Osteoblast (primary cell): ENCODE data around the gene SPEM2. TPM values are rescaled to one million over a fixed set of nuclear protein-coding genes. Genes with fewer than 3 reads are reported as not detected.

Experiments used
- DNase-seq: peaks from one replicate; pipeline ENCODE4 v3.0.0; 2011; ENCODE audit warnings: low spot score, mixed read lengths; ENCODE audit not compliant: insufficient read length; ENCODE audit errors: missing footprints
- H2AFZ ChIP-seq: 2 replicates; pipeline ENCODE4 v1.6.0; 2011; ENCODE audit warnings: mild to moderate bottlenecking, low read length
- H3K27ac ChIP-seq: 2 replicates; pipeline ENCODE4 v1.5.1; 2011; ENCODE audit warnings: mild to moderate bottlenecking, low read depth, low read length, moderate library complexity
- H3K27me3 ChIP-seq: 2 replicates; pipeline ENCODE4 v1.6.0; 2012; ENCODE audit warnings: mild to moderate bottlenecking, control low read depth, inconsistent platforms, low read length, moderate library complexity; ENCODE audit not compliant: insufficient read depth
- H3K36me3 ChIP-seq: 2 replicates; pipeline ENCODE4 v1.5.1; 2011; ENCODE audit warnings: mild to moderate bottlenecking, low read length, control low read depth, moderate library complexity; ENCODE audit not compliant: insufficient read depth
- H3K4me1 ChIP-seq: 2 replicates; pipeline ENCODE4 v1.5.1; 2011; ENCODE audit warnings: mild to moderate bottlenecking, low read length, control low read depth, moderate library complexity; ENCODE audit not compliant: insufficient read depth
- H3K4me2 ChIP-seq: 2 replicates; pipeline ENCODE4 v1.6.0; 2011; ENCODE audit warnings: mild to moderate bottlenecking, low read length; ENCODE audit not compliant: insufficient read depth
- H3K4me3 ChIP-seq: fragments of 200-600 bp; sonication (generic); 3 replicates; pipeline ENCODE4 v1.5.1; 2012; ENCODE audit warnings: mild to moderate bottlenecking, low read length, inconsistent platforms; ENCODE audit not compliant: insufficient read depth
- H3K79me2 ChIP-seq: 2 replicates; pipeline ENCODE4 v1.6.0; 2012; ENCODE audit warnings: mild to moderate bottlenecking, low read length, control low read depth, inconsistent platforms; ENCODE audit not compliant: insufficient read depth
- H3K9me3 ChIP-seq: 2 replicates; pipeline ENCODE4 v1.5.1; 2011; ENCODE audit warnings: low read depth, low read length, control low read depth
- H4K20me1 ChIP-seq: 2 replicates; pipeline ENCODE4 v1.6.0; 2012; ENCODE audit warnings: mild to moderate bottlenecking, low read length, control low read depth; ENCODE audit not compliant: insufficient read depth
- CTCF ChIP-seq: IDR thresholded peaks from 2 replicates; pipeline ENCODE4 v1.5.1; 2011; ENCODE audit warnings: mild to moderate bottlenecking, low read depth, low read length, moderate library complexity; ENCODE audit errors: extremely low read depth
- total RNA-seq: library from RNA; depleted of rRNA; stranded (reverse); fragments of >200 nt; gene quantifications from 2 replicates; pipeline ENCODE4 v1.2.3, GENCODE V29; 2012

Gene SPEM2
- total RNA-seq, 1 donor, result not detected

- H3K9me3 ChIP-seq, result no peaks in the 10 kb centered on the region
- peaks cover 5% of the 10 kb centered on the region for H3K4me1 ChIP-seq
- H4K20me1 ChIP-seq, result peaks cover 6% of the 10 kb centered on the region
- H3K27ac ChIP-seq, result no peak overlapping the region
- no peak for DNase-seq
- no peaks in the 10 kb centered on the region for H3K27me3 ChIP-seq
- H3K4me2 ChIP-seq, result no peak overlapping the region
- H3K36me3 ChIP-seq, result peaks cover 22% of the 10 kb centered on the region
- TF ChIP-seq CTCF, result no peak
- no peak overlapping the region for H2AFZ ChIP-seq
- H3K79me2 ChIP-seq, result peaks cover 3% of the 10 kb centered on the region
- H3K4me3 ChIP-seq, result no peak overlapping the region
Measured at GRCh38 chr17:7408863-7409262, 16.6 kb upstream of the SPEM2 start.

- DNase-seq, result no peak
- H3K36me3 ChIP-seq, result peaks cover 24% of the 10 kb centered on the region
- H3K27me3 ChIP-seq, result no peaks in the 10 kb centered on the region
- no peak for TF ChIP-seq CTCF
- peaks cover 6% of the 10 kb centered on the region for H4K20me1 ChIP-seq
- H3K4me1 ChIP-seq, result peaks cover 5% of the 10 kb centered on the region
- peaks cover 3% of the 10 kb centered on the region for H3K79me2 ChIP-seq
- H3K4me2 ChIP-seq, result no peak overlapping the region
- no peak overlapping the region for H3K4me3 ChIP-seq
- no peak overlapping the region for H3K27ac ChIP-seq
- H3K9me3 ChIP-seq, result no peaks in the 10 kb centered on the region
- H2AFZ ChIP-seq, result no peak overlapping the region
Measured at GRCh38 chr17:7409716-7410115, 15.7 kb upstream of the SPEM2 start.

- Histone ChIP-seq H2AFZ (no peak overlapping the region), H3K4me2 (no peak overlapping the region), H3K27me3 (no peaks in the 10 kb centered on the region), H3K4me3 (no peak overlapping the region), H3K4me1 (peaks cover 5% of the 10 kb centered on the region), H3K9me3 (no peaks in the 10 kb centered on the region), H4K20me1 (peaks cover 6% of the 10 kb centered on the region), H3K36me3 (peaks cover 33% of the 10 kb centered on the region), H3K27ac (no peak overlapping the region), H3K79me2 (no peaks in the 10 kb centered on the region)
- DNase-seq, result no peak
- no peak for TF ChIP-seq CTCF
Measured at GRCh38 chr17:7410634-7411426, 14.6 kb upstream of the SPEM2 start.

- Histone ChIP-seq H2AFZ (no peak overlapping the region), H3K4me3 (no peak overlapping the region), H3K36me3 (peaks cover 33% of the 10 kb centered on the region), H3K79me2 (no peaks in the 10 kb centered on the region), H3K27ac (no peak overlapping the region), H3K27me3 (no peaks in the 10 kb centered on the region), H3K9me3 (no peaks in the 10 kb centered on the region), H4K20me1 (peaks cover 6% of the 10 kb centered on the region), H3K4me1 (no peaks in the 10 kb centered on the region), H3K4me2 (no peak overlapping the region)
- DNase-seq, result no peak
- TF ChIP-seq CTCF, result no peak
Measured at GRCh38 chr17:7411427-7411750, 14.0 kb upstream of the SPEM2 start.
